Caco-2 (cell line): Measurements from ENCODE around the gene TFF1. TPM values are rescaled to one million over a fixed set of nuclear protein-coding genes. Genes with fewer than 3 reads are reported as not detected.

Experiments used
- BruUV-seq: library from RNA; stranded (reverse); fragments of 400-500 nt; replicated peaks from 2 replicates; lab custom pipeline; 2021; lab: Mats Ljungman, UMichigan
- CTCF ChIA-PET: fragments of 300-600 bp; sonication (Branson Sonifier 250); formaldehyde crosslinking; loops from one replicate; lab custom pipeline; 2022; ENCODE audit warnings: antibody characterized with exemption; lab: Charles Lee
- POLR2A ChIA-PET: fragments of 300-600 bp; sonication (Branson Sonifier 250); formaldehyde crosslinking; loops from one replicate; lab custom pipeline; 2022; ENCODE audit warnings: antibody characterized with exemption; lab: Charles Lee
- DNase-seq, 2 experiments: peaks; one replicate each; pipeline versions ENCODE4 v3.0.0 to v3.0.0-alpha.2; 2020 to 2022
- H3K27me3 ChIP-seq: replicated peaks from 2 replicates; pipeline ENCODE4 v1.6.0; 2011; ENCODE audit warnings: low read length; ENCODE audit not compliant: control insufficient read depth, insufficient read depth
- H3K36me3 ChIP-seq: 2 replicates; pipeline ENCODE4 v1.5.1; 2011; ENCODE audit warnings: low read length; ENCODE audit not compliant: control insufficient read depth, insufficient read depth
- H3K4me1 ChIP-seq: fragments of 250-450 bp; sonication (Bioruptor Pico); 2 replicates; pipeline ENCODE4 v1.5.1; 2020; ENCODE audit warnings: mild to moderate bottlenecking
- H3K4me3 ChIP-seq: 2 replicates; pipeline ENCODE4 v1.5.1; 2011; ENCODE audit warnings: low read depth, mild to moderate bottlenecking, control low read depth, low read length
- H3K9me3 ChIP-seq: fragments of 250-450 bp; sonication (Bioruptor Pico); 2 replicates; pipeline ENCODE4 v1.5.1; 2020; ENCODE audit warnings: mild to moderate bottlenecking, moderate library complexity
- H3K27ac Mint-ChIP-seq: one replicate; pipeline ENCODE4 v1.8.0; 2022; ENCODE audit warnings: mixed read lengths; ENCODE audit not compliant: unreplicated experiment
- H3K27me3 Mint-ChIP-seq: one replicate; pipeline ENCODE4 v1.8.0; 2022; ENCODE audit warnings: mixed read lengths; ENCODE audit not compliant: insufficient read depth, unreplicated experiment
- H3K36me3 Mint-ChIP-seq: one replicate; pipeline ENCODE4 v1.8.0; 2022; ENCODE audit warnings: mild to moderate bottlenecking, mixed read lengths; ENCODE audit not compliant: insufficient read depth, unreplicated experiment
- H3K4me1 Mint-ChIP-seq: one replicate; pipeline ENCODE4 v1.8.0; 2022; ENCODE audit warnings: low read depth, mixed read lengths; ENCODE audit not compliant: unreplicated experiment
- H3K4me3 Mint-ChIP-seq: one replicate; pipeline ENCODE4 v1.8.0; 2022; ENCODE audit warnings: mild to moderate bottlenecking, moderate library complexity, mixed read lengths; ENCODE audit not compliant: unreplicated experiment
- H3K9me3 Mint-ChIP-seq: one replicate; pipeline ENCODE4 v1.8.0; 2022; ENCODE audit warnings: mixed read lengths; ENCODE audit not compliant: unreplicated experiment
- intact Hi-C: fragments of 100-400 bp; cut with micrococcal nuclease; formaldehyde crosslinking; loops from one replicate; pipeline ENCODE4 v1.10.0; 2022; ENCODE audit not compliant: unreplicated experiment
- total RNA-seq: library from RNA; stranded (reverse); gene quantifications from 2 replicates; pipeline ENCODE4 v1.2.3, GENCODE V29; 2022
- TF ChIP-seq, protein P1 (sequence below), 2 experiments: fragments of 200-600 bp in 1 of 2; IDR thresholded peaks; 1 replicate in 1 of 2; 2 replicates in 1 of 2; pipeline versions ENCODE4 v1.5.1 to v1.8.0; 2011 to 2022; ENCODE audit warnings: antibody characterized with exemption in 1 of 2, control low read depth in 1 of 2, inconsistent platforms in 1 of 2, low read depth in 1 of 2, low read length in 1 of 2, mild to moderate bottlenecking in 1 of 2, moderate library complexity in 1 of 2; ENCODE audit not compliant: insufficient read depth in 1 of 2, severe bottlenecking in 1 of 2, unreplicated experiment in 1 of 2

TFF1 gene
- total RNA-seq, 1 experiment from 2014 or later, result 9.8 TPM

DNA sequence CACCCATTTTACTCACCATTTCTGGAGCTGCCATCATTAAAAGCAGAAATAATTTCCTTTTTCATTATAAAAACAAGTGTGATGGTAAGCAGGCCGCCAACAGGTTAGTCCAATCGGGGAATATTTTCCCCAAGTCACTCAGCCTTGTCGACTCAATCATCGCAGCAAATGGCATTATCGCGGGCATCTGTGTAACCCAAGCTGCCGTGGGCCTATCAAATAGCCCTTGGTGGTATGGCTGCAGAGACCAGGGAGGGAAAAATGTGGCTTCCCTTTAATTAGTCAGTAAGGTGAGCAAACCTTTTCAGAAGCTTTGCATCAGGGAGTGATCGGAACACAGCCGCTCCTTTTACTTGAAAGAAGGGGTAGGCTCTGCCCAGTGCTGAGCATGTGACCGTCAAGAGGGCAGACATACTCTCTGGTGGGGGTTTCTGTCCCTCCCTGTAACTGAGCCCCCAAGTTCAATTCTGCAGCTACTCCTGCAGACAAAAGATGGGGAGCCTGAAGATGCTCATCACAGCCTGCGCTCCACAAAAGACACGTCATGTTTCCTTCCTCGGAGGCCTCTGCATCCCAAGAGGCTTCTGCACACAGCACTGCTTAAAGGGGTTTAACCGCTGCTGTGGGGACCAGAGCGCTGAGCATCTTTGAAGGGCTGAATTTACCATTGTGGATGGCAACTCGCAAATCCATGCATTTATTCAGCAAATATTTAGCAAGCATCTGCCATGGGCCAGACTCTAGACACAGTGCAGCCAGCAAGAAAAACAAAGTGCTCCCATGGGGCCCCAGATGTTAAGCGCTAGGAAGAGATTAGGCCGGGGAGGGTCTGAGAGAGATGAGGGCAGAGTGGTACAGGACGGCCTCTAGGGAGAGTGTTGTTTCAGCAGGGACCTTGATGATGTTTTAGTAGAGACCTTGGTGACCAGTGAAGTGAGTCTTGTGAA lies 30.7 kb upstream of the TFF1 start:
- TF ChIP-seq, protein P1, sequence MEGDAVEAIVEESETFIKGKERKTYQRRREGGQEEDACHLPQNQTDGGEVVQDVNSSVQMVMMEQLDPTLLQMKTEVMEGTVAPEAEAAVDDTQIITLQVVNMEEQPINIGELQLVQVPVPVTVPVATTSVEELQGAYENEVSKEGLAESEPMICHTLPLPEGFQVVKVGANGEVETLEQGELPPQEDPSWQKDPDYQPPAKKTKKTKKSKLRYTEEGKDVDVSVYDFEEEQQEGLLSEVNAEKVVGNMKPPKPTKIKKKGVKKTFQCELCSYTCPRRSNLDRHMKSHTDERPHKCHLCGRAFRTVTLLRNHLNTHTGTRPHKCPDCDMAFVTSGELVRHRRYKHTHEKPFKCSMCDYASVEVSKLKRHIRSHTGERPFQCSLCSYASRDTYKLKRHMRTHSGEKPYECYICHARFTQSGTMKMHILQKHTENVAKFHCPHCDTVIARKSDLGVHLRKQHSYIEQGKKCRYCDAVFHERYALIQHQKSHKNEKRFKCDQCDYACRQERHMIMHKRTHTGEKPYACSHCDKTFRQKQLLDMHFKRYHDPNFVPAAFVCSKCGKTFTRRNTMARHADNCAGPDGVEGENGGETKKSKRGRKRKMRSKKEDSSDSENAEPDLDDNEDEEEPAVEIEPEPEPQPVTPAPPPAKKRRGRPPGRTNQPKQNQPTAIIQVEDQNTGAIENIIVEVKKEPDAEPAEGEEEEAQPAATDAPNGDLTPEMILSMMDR (IDR thresholded peaks at IDR 0.05; ENCODE audit: insufficient read depth in 1 of 2, low read depth in 1 of 2, low read length in 1 of 2, severe bottlenecking in 1 of 2, unreplicated experiment in 1 of 2), result no peak
- H3K9me3 ChIP-seq, result no peaks in the 10 kb centered on the region
- POLR2A ChIA-PET, result no interaction called here
- peaks cover 10% of the 10 kb centered on the region for H3K4me1 Mint-ChIP-seq
- intact Hi-C loops, result no loop called here
- no peaks in the 10 kb centered on the region for H3K36me3 Mint-ChIP-seq
- H3K27me3 ChIP-seq, result no peaks in the 10 kb centered on the region
- no peaks in the 10 kb centered on the region for H3K27me3 Mint-ChIP-seq
- peaks cover 8% of the 10 kb centered on the region for H3K9me3 Mint-ChIP-seq
- no peak overlapping the region for H3K4me3 ChIP-seq
- H3K4me1 ChIP-seq, result no peaks in the 10 kb centered on the region
- DNase-seq, result no peak
- CTCF ChIA-PET, result no interaction called here
- no TSS peak for BruUV-seq
- no peak overlapping the region for H3K4me3 Mint-ChIP-seq
- no peak overlapping the region for H3K27ac Mint-ChIP-seq
- H3K36me3 ChIP-seq, result no peaks in the 10 kb centered on the region

GRCh38 chr21:42395905-42396651 lies 29.7 kb upstream of the TFF1 start, which contains the start of gene TMPRSS3:
TSS of gene TMPRSS3 (minus strand) at chr21:42396052. CDS start at chr21:42395417, 635 bp downstream.
- POLR2A ChIA-PET, result no interaction called here

GRCh38 chr21:42395302-42395701 lies 29.0 kb upstream of the TFF1 start:
- no peak overlapping the region for H3K27ac Mint-ChIP-seq
- no peak for DNase-seq
- TF ChIP-seq, protein P1 (IDR thresholded peaks at IDR 0.05; ENCODE audit: insufficient read depth in 1 of 2, low read depth in 1 of 2, low read length in 1 of 2, severe bottlenecking in 1 of 2, unreplicated experiment in 1 of 2), result no peak
- intact Hi-C loops, result no loop called here
- POLR2A ChIA-PET, result no interaction called here
- H3K36me3 Mint-ChIP-seq, result no peaks in the 10 kb centered on the region
- Histone ChIP-seq H3K36me3 (no peaks in the 10 kb centered on the region), H3K4me3 (no peak overlapping the region), H3K4me1 (peaks cover 10% of the 10 kb centered on the region; the same call in 1 of the 2 replicates), H3K9me3 (no peaks in the 10 kb centered on the region), H3K27me3 (no peaks in the 10 kb centered on the region)
- BruUV-seq, result no TSS peak
- H3K4me3 Mint-ChIP-seq, result no peak overlapping the region
- no peaks in the 10 kb centered on the region for H3K9me3 Mint-ChIP-seq
- no peaks in the 10 kb centered on the region for H3K27me3 Mint-ChIP-seq
- peaks cover 23% of the 10 kb centered on the region for H3K4me1 Mint-ChIP-seq
- CTCF ChIA-PET, result no interaction called here

More at GRCh38 chr21:42395905-42396651, 29.7 kb upstream of the TFF1 start, which contains the start of gene TMPRSS3:
- Mint-ChIP-seq H3K4me3 (no peak within 1 kb of the TSS), H3K36me3 (no peaks in the 10 kb centered on the region), H3K27ac (no peak within 1 kb of the TSS), H3K9me3 (no peaks in the 10 kb centered on the region), H3K4me1 (peaks cover 15% of the 10 kb centered on the region), H3K27me3 (no peaks in the 10 kb centered on the region)
- Histone ChIP-seq H3K4me1 (peaks cover 6% of the 10 kb centered on the region; the same call in 1 of the 2 replicates), H3K36me3 (no peaks in the 10 kb centered on the region), H3K27me3 (no peaks in the 10 kb centered on the region), H3K4me3 (no peak within 1 kb of the TSS), H3K9me3 (no peaks in the 10 kb centered on the region)
- TF ChIP-seq, protein P1 (IDR thresholded peaks at IDR 0.05; ENCODE audit: insufficient read depth in 1 of 2, low read depth in 1 of 2, low read length in 1 of 2, severe bottlenecking in 1 of 2, unreplicated experiment in 1 of 2), result no peak
- BruUV-seq, result no TSS peak
- intact Hi-C loops, result no loop called here
- DNase-seq, result no peak
- CTCF ChIA-PET, result no interaction called here
